ENCODE results near the gene GAB4.

- no peak for TF ChIP-seq BCLAF1 (IDR thresholded peaks at IDR 0.05)
- TF ChIP-seq RELA (IDR thresholded peaks at IDR 0.05; ENCODE audit: borderline replicate concordance, partially characterized antibody), result no peak
- no peak for TF ChIP-seq SIN3A (IDR thresholded peaks at IDR 0.05; ENCODE audit: low read depth, low read length)
- TF ChIP-seq MXI1 (IDR thresholded peaks at IDR 0.05; ENCODE audit: low read depth, low read length), result no peak
- no peak for TF ChIP-seq ZNF24 (IDR thresholded peaks at IDR 0.05)
- TF ChIP-seq SRF (IDR thresholded peaks at IDR 0.05; ENCODE audit: low read depth in 2 of 2, low read length in 2 of 2), result no peak
- no peak for TF ChIP-seq CTCF (IDR thresholded peaks at IDR 0.05 in 2 of 3, conservative IDR thresholded peaks at IDR 0.05 in 1 of 3; ENCODE audit: control insufficient read depth in 2 of 3, extremely low read depth in 1 of 3, insufficient read depth in 1 of 3, low read depth in 3 of 3, low read length in 3 of 3)
- TF ChIP-seq REST (IDR thresholded peaks at IDR 0.05; ENCODE audit: low read depth, low read length), result no peak
- TF ChIP-seq PRDM15 (CRISPR knock-in tag; IDR thresholded peaks at IDR 0.05), result no peak
Measured at GRCh38 chr22:16962501-16962900, 45.5 kb downstream of the GAB4 start.
